Endometrial microvascular endothelial cells (primary cell): Measurements from ENCODE around the gene ZNF684. TPM values are rescaled to one million over a fixed set of nuclear protein-coding genes. Genes with fewer than 3 reads are reported as not detected.
"Not testable (repeated sequence)": the region's sequence is repeated elsewhere in the genome, so short reads cannot be mapped to it uniquely, and the experiment has no call there.

ENCODE experiments used
- in situ Hi-C: cut with HindIII; loops from 2 replicates; pipeline ENCODE4 v1.10.0; 2017; ENCODE audit warnings: low sequenced_read_pairs, low pct_unique_long_range_greater_than_20kb; ENCODE audit errors: inconsistent ontology term
- total RNA-seq: library from RNA; depleted of rRNA; stranded (reverse); fragments of >200 nt; gene quantifications from one replicate; pipeline ENCODE4 v1.2.3, GENCODE V29; 2015; ENCODE audit errors: inconsistent ontology term

ZNF684 gene
- total RNA-seq, 1 donor from 2014 or later: 0.84 TPM

DNA sequence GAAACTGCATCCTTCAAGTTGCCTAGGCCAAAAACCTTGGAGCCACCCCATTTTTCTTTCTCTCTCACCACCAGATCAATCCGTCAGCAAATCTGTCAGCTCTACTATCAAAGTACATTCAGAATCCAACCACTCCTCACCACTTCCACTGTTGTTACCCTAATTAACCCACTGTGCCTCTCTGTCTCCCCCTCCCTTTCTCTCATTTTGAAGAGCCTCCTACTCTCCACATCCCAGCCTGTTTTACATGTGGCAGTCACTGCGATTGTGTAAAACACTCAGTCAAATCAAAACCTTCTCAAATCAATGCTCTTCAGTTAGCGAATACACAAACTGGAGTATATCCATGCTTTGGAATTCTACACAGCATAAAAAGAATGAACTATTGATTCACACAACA, 33.1 kb downstream of the ZNF684 start:
- in situ Hi-C loops: no loop called here

DNA sequence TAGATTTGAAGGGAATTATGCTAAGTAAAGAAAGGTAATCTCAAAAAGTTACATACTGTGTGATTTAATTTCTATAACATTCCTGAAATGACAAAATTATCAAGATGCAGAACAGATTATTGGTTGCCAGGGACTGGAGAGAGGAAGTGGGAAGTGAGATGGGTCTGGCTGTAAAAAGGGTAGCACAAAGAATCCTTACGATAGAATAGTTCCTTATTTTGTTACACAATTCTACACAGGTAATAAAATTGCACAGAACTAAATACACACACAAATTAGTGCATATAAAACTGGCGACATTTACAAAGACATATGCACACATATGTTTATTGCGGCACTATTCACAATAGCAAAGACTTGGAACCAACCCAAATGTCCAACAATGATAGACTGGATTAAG, 33.5 kb downstream of the ZNF684 start:
- in situ Hi-C loops: no loop called here

DNA sequence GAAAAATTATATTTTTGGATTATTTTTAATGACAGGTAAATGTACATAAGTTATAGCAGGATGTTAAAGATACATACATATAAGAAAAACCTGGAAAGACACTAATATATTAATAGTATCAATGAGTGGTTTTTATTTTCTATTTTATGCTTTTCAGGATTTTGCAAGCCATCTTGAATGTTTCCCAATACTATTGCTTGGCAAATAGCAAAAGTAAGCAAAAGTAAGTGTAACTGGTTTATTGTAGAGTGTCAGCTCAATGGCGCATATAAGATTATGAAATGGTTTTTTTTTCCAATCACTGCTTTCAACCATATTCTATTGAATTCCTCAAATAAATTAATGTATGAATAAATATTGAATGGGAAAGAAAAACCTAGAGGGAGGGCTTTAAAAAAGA, 36.4 kb downstream of the ZNF684 start:
- in situ Hi-C loops: no loop called here

DNA sequence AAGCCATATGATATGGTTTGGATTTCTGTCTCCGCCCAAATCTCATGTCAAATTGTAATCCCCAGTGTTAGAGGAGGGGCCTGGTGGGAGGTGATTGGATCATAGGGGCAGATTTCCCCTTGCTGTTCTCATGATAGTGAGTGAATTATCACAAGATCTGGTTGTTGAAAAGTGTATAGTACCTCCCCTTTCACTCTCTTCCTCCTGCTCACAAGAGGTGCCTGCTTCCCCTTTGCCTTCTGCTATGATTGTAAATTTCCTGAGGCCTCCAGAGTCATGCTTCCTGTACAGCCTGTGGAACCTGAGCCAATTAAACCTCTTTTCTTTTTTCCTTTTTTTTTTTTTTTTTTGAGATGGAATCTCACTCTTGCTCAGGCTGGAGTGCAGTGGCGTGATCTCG, 43.4 kb downstream of the ZNF684 start:
- in situ Hi-C loops: not testable (repeated sequence)

DNA sequence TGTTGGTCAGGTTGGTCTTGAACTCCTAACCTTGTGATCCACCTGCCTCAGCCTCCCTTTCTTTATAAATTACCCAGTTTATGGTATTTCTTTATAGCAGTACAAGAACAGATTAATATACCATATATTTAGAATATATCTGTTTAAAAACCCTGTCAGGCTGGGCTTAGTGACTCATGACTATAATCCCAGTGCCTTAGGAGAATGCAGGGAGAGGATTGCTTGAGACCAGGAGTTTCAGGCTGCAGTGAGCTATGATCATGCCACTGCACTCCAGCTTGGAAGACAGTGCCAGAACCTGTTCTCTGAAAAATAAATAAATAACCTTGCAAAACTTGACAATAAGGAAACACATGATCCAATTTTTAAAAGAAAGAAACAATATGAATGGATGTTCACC, 43.9 kb downstream of the ZNF684 start:
- in situ Hi-C loops: no loop called here

DNA sequence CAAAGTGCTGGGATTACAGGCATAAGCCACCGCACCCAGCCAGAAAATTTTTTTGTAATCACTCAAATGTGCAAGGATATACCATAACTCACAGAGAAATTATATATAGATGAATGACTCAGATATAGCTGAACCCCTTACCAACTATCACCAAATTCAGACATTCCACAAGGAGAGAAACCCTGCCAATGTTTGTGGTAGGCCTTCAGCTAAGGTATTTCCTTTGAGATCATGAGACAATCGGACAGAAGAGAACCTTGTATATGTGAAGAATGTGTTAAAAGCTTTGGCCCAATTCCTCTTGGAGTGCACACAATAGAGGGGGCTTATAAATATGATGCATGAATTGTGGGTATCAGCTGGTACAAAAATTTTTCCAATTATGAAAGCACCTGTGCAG, 50.7 kb downstream of the ZNF684 start:
- in situ Hi-C loops: no loop called here

DNA sequence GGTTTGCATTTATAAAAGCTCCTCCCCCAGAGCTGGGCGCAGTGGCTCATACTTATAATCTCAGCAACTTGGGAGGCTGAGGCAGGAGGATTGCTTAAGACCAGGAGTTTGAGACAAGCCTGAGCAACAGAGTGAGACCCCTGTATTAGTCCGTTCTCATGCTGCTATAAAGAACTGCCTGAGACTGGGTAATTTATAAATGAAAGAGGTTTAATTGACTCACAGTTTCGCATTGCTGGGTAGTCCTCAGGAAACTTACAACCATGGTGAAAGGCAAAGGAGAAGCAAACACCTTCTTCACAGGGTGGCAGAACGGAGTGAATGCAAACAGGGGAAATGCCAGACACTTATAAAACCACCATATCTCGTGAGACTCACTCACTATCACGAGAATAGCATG, 52.5 kb downstream of the ZNF684 start:
- in situ Hi-C loops: no loop called here

DNA sequence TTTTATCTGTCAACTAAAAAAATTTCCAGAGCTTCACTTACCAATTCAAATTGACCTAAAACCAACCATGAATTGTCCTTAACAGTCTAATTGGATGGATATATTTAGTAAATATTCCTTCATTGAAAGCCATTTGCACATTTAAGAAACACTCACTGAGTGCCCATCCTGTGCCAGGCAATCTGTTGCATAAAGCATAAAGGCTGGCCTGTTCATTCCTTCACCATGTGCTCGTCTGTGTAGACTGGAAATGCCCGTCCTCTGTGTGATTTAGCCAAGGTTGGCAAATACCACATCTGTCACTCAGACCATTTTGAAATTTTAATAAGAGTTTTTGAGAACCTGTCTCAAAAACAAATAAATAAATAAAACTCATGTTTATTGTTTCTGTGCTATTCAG, 57.1 kb downstream of the ZNF684 start:
- in situ Hi-C loops: no loop called here

DNA sequence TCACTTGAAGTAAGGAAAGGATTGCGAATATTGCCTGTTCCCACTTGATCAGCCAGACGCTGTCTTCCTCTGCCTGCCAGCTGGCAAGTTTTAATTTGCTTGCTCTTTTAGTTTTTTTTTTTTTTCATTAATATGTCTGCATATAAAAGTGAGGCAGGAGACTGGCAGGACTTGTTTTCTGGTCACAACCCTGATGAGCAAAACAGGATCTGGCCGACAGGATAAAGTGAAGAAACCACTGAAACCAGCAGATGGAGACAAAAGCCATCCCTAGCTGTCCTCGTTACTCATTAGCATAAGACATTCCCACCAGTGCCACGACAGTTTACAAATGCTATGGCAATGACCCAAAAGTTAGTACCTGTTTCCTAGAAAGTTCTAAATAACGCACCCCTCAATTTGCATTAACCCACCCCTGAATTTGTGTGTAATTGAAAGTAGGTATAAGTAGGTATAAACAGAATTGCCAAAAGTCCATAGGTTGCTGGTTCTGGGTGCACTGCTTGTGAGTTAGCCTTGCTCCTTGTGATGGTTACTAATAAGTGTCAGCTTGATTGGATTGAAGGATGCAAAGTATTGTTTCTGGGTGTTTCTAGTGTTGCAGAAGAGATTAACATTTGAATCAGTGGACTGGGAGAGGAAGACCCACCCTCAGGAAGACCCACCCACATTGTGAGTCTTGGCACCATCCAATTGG, 60.8 kb downstream of the ZNF684 start:
- in situ Hi-C loops: no loop called here

DNA sequence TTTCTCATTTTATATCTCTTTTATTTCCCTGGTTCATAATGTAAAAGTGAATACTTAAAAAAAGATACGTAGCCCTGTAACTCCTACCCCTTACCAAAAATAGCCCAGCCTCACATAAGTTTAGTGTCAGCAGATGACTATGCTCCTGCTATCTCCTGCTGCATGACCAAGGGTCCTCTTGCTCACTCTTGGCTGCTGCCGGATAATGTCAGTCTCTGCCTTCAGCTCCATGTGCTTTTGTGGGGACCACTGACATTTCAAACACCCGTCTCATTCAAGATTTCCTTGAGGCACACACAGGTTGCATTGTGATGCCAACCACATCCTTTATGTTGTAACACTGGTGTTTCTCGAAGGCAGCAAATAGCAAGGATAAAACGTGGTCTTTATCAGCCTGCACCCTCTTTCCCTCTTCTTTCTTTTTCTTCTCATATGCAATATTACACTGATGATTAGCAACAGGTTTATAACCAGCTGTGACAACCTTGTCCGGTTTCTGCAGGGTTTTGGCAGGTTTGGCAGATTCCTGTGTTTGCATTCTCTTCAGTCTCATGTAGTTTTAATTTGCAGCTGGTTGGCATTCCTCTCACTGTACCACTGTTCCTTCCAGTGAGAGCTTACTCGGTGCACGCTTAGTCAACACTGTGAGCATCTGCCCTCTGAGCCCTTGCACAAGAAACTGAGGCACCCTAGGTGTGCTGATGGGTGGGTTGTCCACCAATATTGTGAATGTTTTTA, 62.2 kb downstream of the ZNF684 start:
- in situ Hi-C loops: no loop called here

DNA sequence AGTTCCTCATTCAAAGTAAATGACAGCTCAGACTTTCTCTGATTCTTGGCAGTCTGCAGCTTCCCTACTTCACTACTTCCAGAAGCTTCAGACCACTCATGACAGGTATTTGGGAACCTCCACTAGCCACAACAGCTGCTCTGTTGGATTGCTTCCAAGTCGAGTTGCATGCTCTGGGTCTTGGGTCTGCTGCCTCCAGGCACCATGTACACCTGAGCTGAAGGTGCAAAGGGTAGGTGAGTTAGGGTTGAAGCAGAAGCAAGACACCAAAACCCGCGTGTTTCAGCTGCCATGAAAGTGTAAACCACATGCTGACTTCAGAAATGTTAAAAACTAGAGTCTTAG, 62.7 kb downstream of the ZNF684 start:
- in situ Hi-C loops: no loop called here

DNA sequence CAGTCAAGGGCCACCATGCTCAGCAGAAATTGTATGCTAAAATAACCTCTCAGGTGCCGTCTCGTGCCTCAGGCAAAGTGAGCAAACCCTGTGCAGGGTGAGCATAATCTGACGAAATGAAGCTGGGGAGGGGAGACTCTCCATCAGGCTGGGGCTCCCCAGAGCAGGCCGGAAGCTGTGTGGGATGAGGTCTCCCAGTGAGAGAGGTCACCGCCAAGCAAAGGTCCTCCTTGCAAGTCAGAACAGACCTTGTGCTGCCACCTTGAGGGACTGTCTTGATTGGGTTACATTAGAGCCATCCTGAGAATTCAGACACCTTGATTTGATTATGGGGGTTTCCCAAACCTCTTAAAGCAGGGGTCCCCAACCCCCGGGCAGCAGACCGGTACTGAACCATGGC, 64.2 kb downstream of the ZNF684 start:
- in situ Hi-C loops: no loop called here

Other genes with a start within 250 kb of the ZNF684 start
- not detected for gene COL9A2, start 214.4 kb upstream of the ZNF684 start, total RNA-seq
- gene SMAP2, start 157.9 kb upstream of the ZNF684 start, total RNA-seq: 26.6 TPM
- gene ZFP69B, start 81.2 kb upstream of the ZNF684 start, total RNA-seq: 1.8 TPM
- gene ZFP69, start 54.3 kb upstream of the ZNF684 start, total RNA-seq: 1.9 TPM
- gene EXO5, start 22.9 kb upstream of the ZNF684 start, total RNA-seq: 23.1 TPM
- 0.09 TPM for gene RIMS3, start 134.0 kb downstream of the ZNF684 start, total RNA-seq
- 37.7 TPM for gene NFYC, start 160.1 kb downstream of the ZNF684 start, total RNA-seq